ENCODE results near the gene GPR183.

Gene GPR183

DNA sequence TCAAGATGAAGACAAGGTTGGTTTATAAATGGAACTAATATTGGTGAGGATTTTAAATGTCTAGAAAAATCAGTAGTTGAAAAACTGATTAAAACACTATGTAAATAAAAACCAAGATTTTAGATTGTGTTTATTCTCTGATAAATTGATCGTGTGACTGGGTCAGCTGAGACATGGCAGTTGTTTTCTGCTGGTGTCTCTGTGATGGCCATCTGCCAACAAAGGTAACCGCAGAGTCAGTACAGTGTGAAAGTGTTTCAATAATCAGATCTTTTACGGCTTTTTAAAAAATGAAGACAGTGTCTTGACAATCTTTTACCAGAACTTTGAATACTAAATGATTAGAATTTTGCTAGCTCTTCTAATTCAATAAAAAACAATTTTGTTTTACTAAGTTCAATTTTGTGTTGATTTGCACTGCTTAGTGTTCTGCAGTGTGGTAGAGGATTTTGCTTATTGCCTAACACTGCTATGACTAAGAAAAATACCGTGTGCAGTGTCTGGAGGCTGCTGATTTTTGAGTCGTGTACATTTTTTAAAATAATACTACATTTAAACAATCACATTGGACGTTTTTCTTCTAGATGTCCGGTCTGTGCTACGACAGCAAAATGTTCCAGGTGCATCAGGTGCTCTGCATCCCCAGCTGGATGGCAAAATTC is 32.7 kb upstream of the GPR183 start:
- no peak for DNase-seq (ENCODE audit: extremely low read depth, low read depth)
- TF ChIP-seq, protein P1, sequence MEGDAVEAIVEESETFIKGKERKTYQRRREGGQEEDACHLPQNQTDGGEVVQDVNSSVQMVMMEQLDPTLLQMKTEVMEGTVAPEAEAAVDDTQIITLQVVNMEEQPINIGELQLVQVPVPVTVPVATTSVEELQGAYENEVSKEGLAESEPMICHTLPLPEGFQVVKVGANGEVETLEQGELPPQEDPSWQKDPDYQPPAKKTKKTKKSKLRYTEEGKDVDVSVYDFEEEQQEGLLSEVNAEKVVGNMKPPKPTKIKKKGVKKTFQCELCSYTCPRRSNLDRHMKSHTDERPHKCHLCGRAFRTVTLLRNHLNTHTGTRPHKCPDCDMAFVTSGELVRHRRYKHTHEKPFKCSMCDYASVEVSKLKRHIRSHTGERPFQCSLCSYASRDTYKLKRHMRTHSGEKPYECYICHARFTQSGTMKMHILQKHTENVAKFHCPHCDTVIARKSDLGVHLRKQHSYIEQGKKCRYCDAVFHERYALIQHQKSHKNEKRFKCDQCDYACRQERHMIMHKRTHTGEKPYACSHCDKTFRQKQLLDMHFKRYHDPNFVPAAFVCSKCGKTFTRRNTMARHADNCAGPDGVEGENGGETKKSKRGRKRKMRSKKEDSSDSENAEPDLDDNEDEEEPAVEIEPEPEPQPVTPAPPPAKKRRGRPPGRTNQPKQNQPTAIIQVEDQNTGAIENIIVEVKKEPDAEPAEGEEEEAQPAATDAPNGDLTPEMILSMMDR (IDR thresholded peaks at IDR 0.05; ENCODE audit: low read depth, low read length) = no peak

DNA sequence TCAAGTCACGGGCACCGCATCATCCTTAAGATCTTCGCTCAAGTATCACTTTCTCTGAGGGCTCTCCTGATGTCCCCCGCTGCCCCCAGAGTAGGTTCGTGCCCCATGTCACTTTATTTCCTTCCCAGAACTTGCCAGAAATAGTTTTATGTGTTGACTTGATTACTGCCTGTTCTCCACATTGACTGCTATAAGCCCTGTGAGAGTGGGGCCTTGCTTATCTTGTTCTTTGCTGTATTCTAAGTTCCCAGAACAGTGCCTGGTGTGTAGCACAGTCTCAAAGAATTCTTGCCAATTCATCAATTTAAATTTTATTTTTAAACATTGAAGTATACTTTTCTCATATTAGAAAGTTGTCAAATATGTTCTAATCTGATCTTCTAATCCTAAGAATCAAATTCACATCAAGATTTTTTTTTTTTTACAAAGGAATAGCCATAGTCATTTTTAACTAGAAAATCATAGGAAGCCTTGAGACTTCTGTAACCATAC is 32.1 kb upstream of the GPR183 start:
- no peak for DNase-seq (ENCODE audit: extremely low read depth, low read depth)
- TF ChIP-seq, protein P1 (IDR thresholded peaks at IDR 0.05; ENCODE audit: low read depth, low read length) = no peak

DNA sequence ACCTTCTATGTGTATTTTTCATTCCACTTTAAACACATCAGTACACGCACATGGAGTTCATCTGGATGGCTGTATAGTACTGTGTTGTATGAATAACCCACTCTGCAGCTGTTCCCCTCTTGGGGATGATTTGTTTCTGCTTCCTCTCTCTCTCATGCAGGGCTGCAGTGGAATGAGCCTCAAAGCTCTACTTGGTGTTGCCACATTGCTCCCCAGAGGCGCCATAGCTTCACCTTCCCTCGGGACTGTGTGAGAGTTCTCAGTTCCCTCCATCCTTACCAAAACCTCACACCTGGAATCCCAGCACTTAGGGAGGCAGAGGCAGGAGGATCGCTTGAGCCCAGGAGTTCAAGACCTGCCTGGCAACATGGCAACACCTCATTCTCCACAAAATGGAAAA is 28.4 kb upstream of the GPR183 start:
- TF ChIP-seq, protein P1 (IDR thresholded peaks at IDR 0.05; ENCODE audit: low read depth, low read length) = no peak
- DNase-seq (ENCODE audit: extremely low read depth, low read depth) = no peak

DNA sequence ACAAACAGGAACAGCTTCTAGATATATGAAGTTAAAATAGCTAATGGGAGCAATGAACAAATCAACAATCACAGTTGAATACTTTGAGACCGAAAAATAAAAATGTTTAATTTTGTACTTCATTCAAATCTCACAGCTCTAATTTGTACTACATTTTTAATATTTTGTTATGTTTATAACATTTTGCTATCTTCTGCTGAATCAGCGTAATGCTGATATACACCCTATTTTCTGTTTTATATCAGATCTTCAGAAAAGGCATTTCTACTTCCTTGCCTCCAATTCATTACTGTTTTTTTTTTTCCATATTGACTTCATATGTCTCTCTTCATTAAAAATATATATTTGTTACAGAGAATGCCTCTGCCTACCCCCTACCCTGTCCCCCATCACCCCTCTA is 27.9 kb upstream of the GPR183 start:
- TF ChIP-seq, protein P1 (IDR thresholded peaks at IDR 0.05; ENCODE audit: low read depth, low read length) = no peak
- DNase-seq (ENCODE audit: extremely low read depth, low read depth) = no peak

DNA sequence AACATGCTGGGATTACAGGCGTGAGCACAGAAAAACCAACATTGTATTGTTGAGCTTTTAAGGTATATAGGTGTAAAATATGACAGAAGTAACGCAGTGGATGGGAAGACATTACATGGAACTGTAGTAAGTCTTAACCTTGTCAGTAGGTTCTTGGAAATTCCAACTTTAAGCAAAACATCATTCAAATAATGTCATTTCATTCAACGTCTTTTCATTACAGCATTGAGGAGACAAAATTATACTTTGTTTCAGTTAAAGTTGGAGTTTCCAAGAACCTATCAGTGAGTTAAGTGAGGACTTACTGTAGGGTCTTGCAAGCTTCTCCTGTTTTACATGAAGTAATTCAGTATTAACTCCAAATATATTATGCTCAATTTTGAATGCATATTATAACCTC is 27.0 kb upstream of the GPR183 start:
- DNase-seq (ENCODE audit: extremely low read depth, low read depth) = no peak
- TF ChIP-seq, protein P1 (IDR thresholded peaks at IDR 0.05; ENCODE audit: low read depth, low read length) = no peak

DNA sequence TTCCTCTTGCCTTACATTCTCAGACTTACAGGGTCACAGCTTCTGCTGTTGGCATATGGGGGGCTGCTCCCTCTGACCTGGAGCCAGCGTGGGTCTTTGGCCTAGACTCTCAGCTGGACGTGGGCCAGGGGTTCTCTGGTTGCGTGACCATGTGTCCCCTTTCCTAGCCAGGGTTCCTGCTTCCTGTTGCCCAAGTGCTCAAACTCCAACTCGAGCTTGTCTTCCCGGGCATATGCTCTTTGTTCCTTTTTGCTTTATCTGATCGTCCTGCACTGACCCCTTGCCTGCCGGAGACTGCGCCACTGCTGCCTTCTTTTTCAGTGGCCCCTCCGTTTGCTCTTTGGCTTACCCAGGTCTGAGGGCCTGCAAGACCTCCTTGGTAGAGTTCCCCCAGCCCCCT is 25.3 kb upstream of the GPR183 start:
- no peak for DNase-seq (ENCODE audit: extremely low read depth, low read depth)
- TF ChIP-seq, protein P1 (IDR thresholded peaks at IDR 0.05; ENCODE audit: low read depth, low read length) = no peak

DNA sequence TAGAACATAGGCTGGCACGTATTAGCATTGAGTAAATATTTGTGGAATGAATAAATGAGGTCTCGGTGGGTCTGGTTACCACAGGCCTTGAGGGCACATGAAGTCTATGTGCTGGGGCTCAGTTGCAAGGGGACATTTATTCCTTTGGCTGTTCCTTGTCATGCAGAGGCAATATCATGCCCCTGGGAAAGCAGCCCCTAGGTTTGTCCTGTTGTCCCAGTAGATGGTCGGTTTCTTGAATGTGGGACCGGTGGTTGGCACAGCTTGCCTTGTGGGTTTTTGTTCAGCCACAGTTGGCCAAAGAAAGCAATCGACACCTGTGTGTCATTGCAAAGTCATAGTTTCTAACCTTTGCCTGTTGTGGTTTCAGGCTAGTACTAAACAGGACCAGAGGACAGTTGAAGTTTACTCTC is 24.7 kb upstream of the GPR183 start:
- TF ChIP-seq, protein P1 (IDR thresholded peaks at IDR 0.05; ENCODE audit: low read depth, low read length) = no peak
- DNase-seq (ENCODE audit: extremely low read depth, low read depth) = no peak

Data from AG09319 (cell line).